HEK293T (cell line): ENCODE data around the gene CPNE6.

Experiments
- CTCF ChIA-PET: fragments of 350-600 bp; formaldehyde crosslinking; extraction: SDS; loops from one replicate; lab custom pipeline; 2021; ENCODE audit warnings: antibody characterized with exemption, inconsistent platforms; lab: Yijun Ruan, JAX
- POLR2A ChIA-PET: fragments of 350-600 bp; formaldehyde crosslinking; extraction: SDS; loops from one replicate; lab custom pipeline; 2020; ENCODE audit warnings: antibody characterized with exemption, inconsistent platforms; lab: Yijun Ruan, JAX
- DNase-seq: peaks from one replicate; pipeline ENCODE4 v3.0.0; 2012; ENCODE audit warnings: mixed read lengths; ENCODE audit errors: extremely low spot score
- ARNT ChIP-seq: fragments of 450-650 bp; IDR thresholded peaks from 2 replicates; pipeline ENCODE4 v1.6.1; 2017; ENCODE audit warnings: mild to moderate bottlenecking
- BHLHE40 ChIP-seq: fragments of 450-650 bp; IDR thresholded peaks from 2 replicates; pipeline ENCODE4 v1.6.1; 2016; ENCODE audit warnings: mild to moderate bottlenecking, moderate library complexity, borderline replicate concordance
- CTBP1 ChIP-seq: fragments of 450-650 bp; IDR thresholded peaks from 2 replicates; pipeline ENCODE4 v1.6.1; 2016; ENCODE audit warnings: borderline replicate concordance
- ELF4 ChIP-seq: fragments of 450-650 bp; IDR thresholded peaks from 2 replicates; pipeline ENCODE4 v1.6.1; 2017; ENCODE audit warnings: antibody characterized with exemption
- FOXA1 ChIP-seq: fragments of 450-650 bp; IDR thresholded peaks from 2 replicates; pipeline ENCODE4 v1.6.1; 2016; ENCODE audit warnings: mild to moderate bottlenecking
- FOXK2 ChIP-seq: fragments of 450-650 bp; IDR thresholded peaks from 2 replicates; pipeline ENCODE4 v1.6.1; 2016; ENCODE audit warnings: mild to moderate bottlenecking
- FOXM1 ChIP-seq: fragments of 450-650 bp; IDR thresholded peaks from 2 replicates; pipeline ENCODE4 v1.6.1; 2017; ENCODE audit warnings: mild to moderate bottlenecking, borderline replicate concordance
- HDGF ChIP-seq: fragments of 450-650 bp; IDR thresholded peaks from 2 replicates; pipeline ENCODE4 v1.6.1; 2017; ENCODE audit warnings: antibody characterized with exemption, borderline replicate concordance
- L3MBTL2 ChIP-seq: fragments of 450-650 bp; conservative IDR thresholded peaks from 2 replicates; pipeline ENCODE4 v1.6.1; 2016; ENCODE audit warnings: mild to moderate bottlenecking
- LEF1 ChIP-seq: fragments of 450-650 bp; IDR thresholded peaks from 2 replicates; pipeline ENCODE4 v1.6.1; 2017; ENCODE audit warnings: mild to moderate bottlenecking, borderline replicate concordance
- NFRKB ChIP-seq: fragments of 450-650 bp; IDR thresholded peaks from 2 replicates; pipeline ENCODE4 v1.6.1; 2016; ENCODE audit warnings: mild to moderate bottlenecking, moderate library complexity
- SP1 ChIP-seq: fragments of 450-650 bp; IDR thresholded peaks from 2 replicates; pipeline ENCODE4 v1.6.1; 2017
- SUZ12 ChIP-seq: fragments of 450-650 bp; IDR thresholded peaks from 2 replicates; pipeline ENCODE4 v1.6.1; 2016; ENCODE audit warnings: mild to moderate bottlenecking
- TARDBP ChIP-seq: fragments of 450-650 bp; IDR thresholded peaks from 2 replicates; pipeline ENCODE4 v1.6.1; 2016
- ZNF384 ChIP-seq: fragments of 450-650 bp; IDR thresholded peaks from 2 replicates; pipeline ENCODE4 v1.6.1; 2016
- TF ChIP-seq, protein P1 (sequence below): fragments of 450-650 bp; IDR thresholded peaks from 2 replicates; pipeline ENCODE4 v1.6.1; 2016

CPNE6 gene

DNA sequence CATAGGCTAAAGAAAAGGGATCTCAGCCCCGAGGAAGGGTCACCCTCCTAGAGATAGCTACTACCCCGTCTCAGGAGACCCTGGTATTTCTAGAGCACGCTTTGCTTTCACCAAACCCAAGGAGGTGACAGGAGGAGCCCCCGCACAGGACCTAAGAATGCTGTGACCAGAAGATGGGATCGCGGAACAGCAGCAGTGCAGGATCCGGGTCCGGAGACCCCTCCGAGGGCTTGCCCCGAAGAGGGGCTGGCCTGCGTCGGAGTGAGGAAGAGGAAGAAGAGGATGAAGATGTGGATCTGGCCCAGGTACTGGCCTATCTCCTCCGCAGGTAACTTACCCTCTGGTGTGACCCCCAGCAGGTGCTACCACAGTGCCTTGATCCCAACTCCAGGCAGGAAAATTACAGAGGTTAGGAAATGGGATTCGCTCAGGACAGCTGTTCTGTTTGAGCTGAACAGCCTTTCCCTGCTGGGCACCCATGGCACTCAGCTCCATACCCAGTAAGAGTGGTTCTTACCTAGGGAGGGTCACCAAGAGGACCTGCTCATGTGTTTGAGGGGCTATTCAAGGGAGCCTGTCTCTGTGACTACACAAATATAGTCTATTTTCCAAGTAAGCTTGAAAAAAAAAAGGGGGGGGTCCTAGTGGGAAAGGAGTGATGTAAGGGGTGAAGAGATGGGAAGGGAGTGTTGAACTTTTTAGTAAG lies 44.2 kb downstream of the CPNE6 start:
- CTCF ChIA-PET: interaction anchor here (0.7 to 3.9 kb wide), 6 partner anchors 24 to 303 kb away, joined by 3 to 30 read pairs (median 4); partner anchors contain the start of genes IRF9 and RNF31
- DNase-seq: peak; percentile 16
- TF ChIP-seq SUZ12 (no peak), LEF1 (no peak), ELF4 (no peak), ARNT (no peak), FOXA1 (no peak), TARDBP (no peak), ZNF384 (no peak), CTBP1 (no peak), FOXK2 (no peak), HDGF (no peak), FOXM1 (no peak), L3MBTL2 (no peak), NFRKB (no peak), SP1 (no peak), BHLHE40 (no peak)
- TF ChIP-seq, protein P1, sequence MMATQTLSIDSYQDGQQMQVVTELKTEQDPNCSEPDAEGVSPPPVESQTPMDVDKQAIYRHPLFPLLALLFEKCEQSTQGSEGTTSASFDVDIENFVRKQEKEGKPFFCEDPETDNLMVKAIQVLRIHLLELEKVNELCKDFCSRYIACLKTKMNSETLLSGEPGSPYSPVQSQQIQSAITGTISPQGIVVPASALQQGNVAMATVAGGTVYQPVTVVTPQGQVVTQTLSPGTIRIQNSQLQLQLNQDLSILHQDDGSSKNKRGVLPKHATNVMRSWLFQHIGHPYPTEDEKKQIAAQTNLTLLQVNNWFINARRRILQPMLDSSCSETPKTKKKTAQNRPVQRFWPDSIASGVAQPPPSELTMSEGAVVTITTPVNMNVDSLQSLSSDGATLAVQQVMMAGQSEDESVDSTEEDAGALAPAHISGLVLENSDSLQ: no peak
- POLR2A ChIA-PET: interaction anchor here (0.9 to 4.6 kb wide), 23 partner anchors 8 to 794 kb away, joined by 3 to 65 read pairs (median 13); partner anchors contain the start of genes EMC9, IPO4, PCK2 and PSME1

DNA sequence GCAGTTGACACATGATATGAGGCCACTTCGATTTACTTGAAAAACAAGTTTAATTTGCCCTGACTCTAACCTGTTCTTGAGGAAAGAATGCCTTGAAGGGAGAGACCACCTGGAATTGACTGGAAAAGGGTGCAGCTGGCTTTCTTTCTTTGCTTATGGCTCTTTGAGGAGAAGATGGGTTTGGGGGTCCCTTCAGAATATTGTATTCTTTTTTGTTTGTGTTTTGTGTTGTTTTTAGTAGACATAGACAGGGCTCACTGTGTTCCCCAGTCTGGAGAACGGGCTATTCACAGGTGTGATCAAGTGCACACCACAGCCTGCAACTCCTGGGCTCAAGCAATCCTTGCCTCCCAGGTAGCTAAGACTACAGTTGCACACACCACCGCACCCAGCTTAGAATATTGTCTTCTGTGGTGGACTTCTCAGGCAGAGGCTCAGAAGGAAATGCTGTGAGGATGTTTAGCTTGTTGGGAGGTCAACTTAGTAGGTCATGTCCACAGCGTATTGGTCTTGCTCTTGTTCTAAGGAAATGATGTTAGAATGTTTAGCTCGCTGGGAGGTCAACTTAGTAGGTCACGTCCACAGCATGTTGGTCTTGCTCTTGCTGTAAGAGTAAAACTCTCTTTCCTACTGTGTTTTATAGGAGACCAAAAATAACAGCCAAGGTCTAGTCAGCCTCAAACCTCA lies 44.9 kb downstream of the CPNE6 start:
- CTCF ChIA-PET: interaction anchor here (0.6 to 3.9 kb wide), 4 partner anchors 8 to 59 kb away, joined by 3 to 30 read pairs (median 3); partner anchors contain the start of genes IRF9 and PSME1
- TF ChIP-seq, protein P1: no peak
- TF ChIP-seq NFRKB: no peak
- TF ChIP-seq ARNT: no peak
- no peak for TF ChIP-seq ZNF384
- no peak for TF ChIP-seq SP1
- no peak for TF ChIP-seq L3MBTL2
- no peak for TF ChIP-seq HDGF
- TF ChIP-seq LEF1: no peak
- TF ChIP-seq CTBP1: no peak
- no peak for TF ChIP-seq SUZ12
- TF ChIP-seq TARDBP: no peak
- no peak for TF ChIP-seq FOXK2
- TF ChIP-seq FOXM1: no peak
- TF ChIP-seq BHLHE40: no peak
- no peak for DNase-seq
- POLR2A ChIA-PET: interaction anchor here (1.1 to 4.6 kb wide), 7 partner anchors 20 to 30 kb away, joined by 3 to 56 read pairs (median 12); partner anchors contain the start of genes EMC9, PCK2, PSME1 and PSME2

- ChIA-PET CTCF (interaction anchor here (0.6 to 1.0 kb wide), 3 partner anchors 9 to 130 kb away, joined by 3 to 5 read pairs (median 3); partner anchors contain the start of gene PSME1), POLR2A (interaction anchor here (1.1 to 4.6 kb wide), 5 partner anchors 19 to 29 kb away, joined by 3 to 56 read pairs (median 6); partner anchors contain the start of genes EMC9, PCK2, PSME1 and PSME2)
- no peak for TF ChIP-seq HDGF
- DNase-seq: no peak
Measured at GRCh38 chr14:24117179-24117578, 45.8 kb downstream of the CPNE6 start.

DNA sequence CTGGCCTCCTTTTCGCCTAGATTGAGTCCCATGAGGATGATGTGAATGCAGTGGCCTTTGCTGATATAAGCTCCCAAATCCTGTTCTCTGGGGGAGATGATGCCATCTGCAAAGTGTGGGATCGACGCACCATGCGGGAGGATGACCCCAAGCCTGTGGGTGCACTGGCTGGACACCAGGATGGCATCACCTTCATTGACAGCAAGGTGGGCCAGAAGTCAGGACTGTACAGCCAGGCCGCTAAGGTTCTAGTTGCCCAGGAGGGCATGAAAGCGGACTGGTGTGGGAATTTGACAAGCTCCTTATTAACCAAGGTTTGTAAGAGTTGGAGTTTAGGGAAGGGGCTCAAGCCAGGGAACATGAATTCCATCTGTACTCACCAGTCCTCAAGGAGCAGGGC lies 48.3 kb downstream of the CPNE6 start:
- no peak for DNase-seq
- no peak for TF ChIP-seq NFRKB
- TF ChIP-seq SP1: no peak
- TF ChIP-seq FOXK2: no peak
- TF ChIP-seq L3MBTL2: no peak
- no peak for TF ChIP-seq ZNF384
- no peak for TF ChIP-seq LEF1
- TF ChIP-seq HDGF: no peak
- no peak for TF ChIP-seq SUZ12
- no peak for TF ChIP-seq TARDBP
- no peak for TF ChIP-seq ARNT
- TF ChIP-seq ELF4: no peak
- no peak for TF ChIP-seq FOXA1
- TF ChIP-seq CTBP1: no peak
- no peak for TF ChIP-seq BHLHE40
- TF ChIP-seq FOXM1: no peak
- TF ChIP-seq, protein P1: no peak
- ChIA-PET CTCF (no interaction called here), POLR2A (no interaction called here)

DNA sequence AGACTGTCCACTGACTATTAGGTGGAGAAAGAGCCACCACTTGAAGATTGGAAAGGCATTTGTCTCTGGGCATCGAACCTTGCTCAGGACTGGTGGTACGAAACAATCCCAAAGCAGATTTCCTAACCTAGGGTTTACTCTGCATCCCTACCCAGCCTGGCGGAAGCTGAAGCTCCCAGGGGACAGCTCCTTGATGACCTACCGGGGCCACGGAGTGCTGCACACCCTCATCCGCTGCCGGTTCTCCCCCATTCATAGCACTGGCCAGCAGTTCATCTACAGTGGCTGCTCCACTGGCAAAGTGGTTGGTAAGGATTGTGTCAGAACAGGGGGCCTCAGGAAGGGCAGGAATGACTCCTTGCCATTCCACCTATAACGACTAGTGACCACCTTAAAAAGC lies 49.8 kb downstream of the CPNE6 start:
- ChIA-PET POLR2A (interaction anchor here (0.6 to 1.2 kb wide), 3 partner anchors 8 to 17 kb away, joined by 3 to 4 read pairs (median 3); partner anchors contain the start of gene PSME1), CTCF (no interaction called here)
- DNase-seq: no peak
- no peak for TF ChIP-seq FOXK2
- TF ChIP-seq FOXM1: no peak
- TF ChIP-seq NFRKB: no peak
- no peak for TF ChIP-seq TARDBP

DNA sequence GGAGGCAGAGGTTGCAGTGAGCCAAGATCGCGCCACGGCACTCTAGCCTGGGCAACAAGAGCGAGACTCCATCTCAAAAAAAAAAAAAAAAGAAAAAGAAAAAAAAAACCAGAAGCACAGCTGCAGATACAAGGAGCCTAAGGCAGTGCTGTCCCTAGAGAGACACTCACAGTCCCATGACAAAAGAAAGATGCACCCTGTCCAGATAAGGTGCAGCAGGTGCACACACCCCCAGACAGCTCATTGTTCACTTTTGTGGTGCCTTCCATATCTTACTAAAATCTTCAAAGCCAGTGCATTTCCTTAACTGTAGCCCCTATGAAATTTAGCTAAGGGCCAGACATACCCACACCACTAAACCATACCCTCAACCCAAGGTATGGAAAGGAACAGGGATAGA lies 51.1 kb downstream of the CPNE6 start:
- no peak for DNase-seq
- TF ChIP-seq FOXK2: no peak
- no peak for TF ChIP-seq FOXA1
- TF ChIP-seq NFRKB: no peak
- no peak for TF ChIP-seq CTBP1
- TF ChIP-seq L3MBTL2: no peak
- no peak for TF ChIP-seq ELF4
- no peak for TF ChIP-seq SP1
- no peak for TF ChIP-seq HDGF
- TF ChIP-seq SUZ12: no peak
- TF ChIP-seq, protein P1: no peak
- TF ChIP-seq LEF1: no peak
- TF ChIP-seq FOXM1: no peak
- TF ChIP-seq ZNF384: no peak
- TF ChIP-seq ARNT: no peak
- POLR2A ChIA-PET: interaction anchor here (0.9 to 3.8 kb wide), 3 partner anchors 8 to 19 kb away, joined by 3 to 25 read pairs (median 3); partner anchors contain the start of genes DCAF11, EMC9 and NRL
- CTCF ChIA-PET: no interaction called here
